Stimulated activated CD4-positive, alpha-beta T cell treated with anti-CD3 and anti-CD28 coated beads, TNF-alpha, amount 100 ng/mL, for 4 hours (primary cell): ENCODE data around the gene TTYH2.

Source experiments
- DNase-seq, 3 experiments: peaks; one replicate each; pipeline ENCODE4 v3.0.0-alpha.2; 2020; ENCODE audit warnings: low read depth in 3 of 3

Gene TTYH2

GRCh38 chr17:74194682-74195081 lies 18.7 kb upstream of the TTYH2 start:
- DNase-seq = no peak

GRCh38 chr17:74196541-74197317 lies 16.6 kb upstream of the TTYH2 start:
- no peak for DNase-seq

- DNase-seq = no peak
These were observed 15.6 kb upstream of the TTYH2 start for GRCh38 chr17:74197801-74198200.

- DNase-seq = no peak
These were observed 14.7 kb upstream of the TTYH2 start for GRCh38 chr17:74198694-74199093.

- peak in 1 of 3 experiments; percentile 35 for DNase-seq
These were observed 13.9 kb upstream of the TTYH2 start for GRCh38 chr17:74199306-74200092.

GRCh38 chr17:74200112-74200511 lies 13.3 kb upstream of the TTYH2 start:
- DNase-seq = no peak

GRCh38 chr17:74201250-74201649 lies 12.1 kb upstream of the TTYH2 start:
- DNase-seq = no peak

- DNase-seq = no peak
These were observed 11.4 kb upstream of the TTYH2 start for GRCh38 chr17:74201948-74202347.

GRCh38 chr17:74202938-74203337 lies 10.4 kb upstream of the TTYH2 start:
- DNase-seq = no peak

- peak; percentile 90 to 95 (median 93) for DNase-seq
These were observed 9.7 kb upstream of the TTYH2 start, which contains the start of gene RPL38 for GRCh38 chr17:74203439-74204240. Gene RPL38 (plus strand): TSS chr17:74203678. CDS start chr17:74203956, 278 bp downstream.

GRCh38 chr17:74204474-74204873 lies 8.9 kb upstream of the TTYH2 start:
- DNase-seq = no peak

- DNase-seq = no peak
These were observed 8.1 kb upstream of the TTYH2 start for GRCh38 chr17:74205274-74205673.

- no peak for DNase-seq
These were observed 7.0 kb upstream of the TTYH2 start for GRCh38 chr17:74206332-74206818.

GRCh38 chr17:74210191-74211140 lies 2.9 kb upstream of the TTYH2 start:
- DNase-seq = peak; percentile 60 to 68 (median 67)

- DNase-seq = no peak
These were observed 2.0 kb upstream of the TTYH2 start for GRCh38 chr17:74211141-74211911.

- no peak for DNase-seq
These were observed 1.5 kb upstream of the TTYH2 start for GRCh38 chr17:74211912-74212208.

- no peak for DNase-seq
These were observed 1.0 kb upstream of the TTYH2 start for GRCh38 chr17:74212209-74212912.

GRCh38 chr17:74213861-74214391 lies 555 bp downstream of the TTYH2 start:
- DNase-seq = no peak
